Measurements from ENCODE around the gene C20orf202.

C20orf202 gene

DNA sequence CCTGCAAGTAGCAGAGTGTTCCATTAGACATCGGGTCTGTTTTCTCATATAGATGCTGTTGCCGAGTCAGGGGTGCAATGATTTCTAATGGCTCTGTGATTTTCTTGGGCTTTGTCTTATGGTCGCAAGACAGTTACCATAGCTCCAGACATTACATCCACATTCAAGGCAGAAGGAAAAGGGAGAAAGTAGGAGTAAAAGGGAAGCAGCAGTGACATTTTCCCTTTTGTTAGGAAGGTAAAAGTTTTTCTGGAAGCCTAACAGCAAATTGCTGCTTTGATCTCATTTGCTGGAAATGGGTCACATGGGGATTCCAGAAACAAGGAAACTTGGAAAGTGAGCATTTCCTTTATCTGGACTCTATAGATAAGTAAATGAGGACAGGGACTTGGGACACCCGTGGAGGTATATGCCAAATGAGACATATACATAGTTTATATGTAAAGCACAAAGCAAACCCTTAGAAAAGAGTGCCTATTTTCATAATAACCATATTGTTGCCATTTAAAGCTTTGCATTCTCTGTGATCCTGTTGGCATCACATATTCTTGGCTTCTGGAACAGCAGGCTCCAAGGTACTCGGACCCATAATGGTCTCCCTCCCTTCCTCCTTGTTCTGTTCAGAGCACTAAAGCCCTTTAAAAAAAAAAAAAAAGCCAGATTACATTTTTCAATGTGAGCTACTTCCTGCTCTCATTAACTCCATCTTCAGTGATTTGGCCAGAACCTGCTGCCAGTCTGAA is at the start of gene C20orf202:
TSS of gene C20orf202 (plus strand) at position 693 of the 743 bp plus-strand sequence. CDS start 132 bp downstream, outside the sequence.
- no peak for DNase-seq

DNA sequence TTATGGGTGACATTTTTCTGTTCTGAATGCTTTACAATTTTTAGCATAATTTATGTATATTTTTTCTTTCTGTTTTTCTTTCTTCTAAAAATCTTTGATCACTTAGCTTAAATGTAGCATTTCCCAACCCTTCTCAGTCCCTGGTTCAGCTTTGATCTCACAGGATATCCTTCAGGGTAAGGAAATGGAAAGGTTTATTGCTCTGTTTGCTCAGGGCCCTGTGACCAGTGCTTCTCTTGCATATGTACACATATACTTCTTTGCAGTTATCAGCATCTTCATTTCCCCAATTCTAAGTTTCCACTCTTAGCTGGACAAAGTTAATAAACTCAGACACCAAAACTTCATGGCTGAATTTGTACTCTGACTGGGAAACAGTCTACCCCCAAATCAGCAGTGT is 49.0 kb upstream of the C20orf202 start:
- no peak for DNase-seq

DNA sequence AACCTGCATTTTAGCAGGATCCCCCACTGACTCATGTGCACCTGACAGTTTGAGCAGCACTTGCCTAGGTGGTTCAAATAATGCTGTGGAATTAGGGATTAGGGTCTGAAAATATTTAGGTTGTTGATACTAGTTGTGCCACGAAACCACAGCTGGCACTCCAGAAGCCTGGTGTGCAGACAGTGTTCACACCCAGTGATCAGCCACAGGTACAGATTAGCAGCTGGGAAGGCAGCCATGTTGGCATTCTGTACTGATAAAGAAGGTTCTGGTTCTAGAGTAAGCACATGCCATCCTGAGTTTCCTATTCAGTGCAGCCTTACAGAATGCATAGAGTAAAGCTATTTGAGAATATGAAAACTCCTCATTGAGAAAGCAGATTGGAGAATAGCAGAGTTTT is 48.6 kb upstream of the C20orf202 start:
- DNase-seq: no peak

DNA sequence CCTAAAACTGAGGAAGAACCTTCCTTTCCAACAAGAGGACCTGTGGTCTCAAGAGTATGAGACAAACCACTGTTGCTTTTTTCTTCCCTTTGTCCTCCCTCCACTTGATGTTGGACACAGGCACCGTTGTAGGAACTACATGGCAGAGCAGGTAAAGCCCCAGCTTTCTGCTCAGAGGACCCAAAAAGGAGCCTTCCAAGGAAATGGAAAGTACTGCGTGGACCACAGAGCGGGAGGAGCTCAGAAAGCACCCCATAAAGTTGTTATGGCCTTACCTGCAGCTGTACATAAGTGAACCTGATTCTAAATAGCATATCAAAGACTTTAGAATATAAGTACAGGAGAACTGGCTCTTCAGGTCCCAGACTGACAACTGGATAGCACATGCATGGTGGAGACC is 47.9 kb upstream of the C20orf202 start:
- DNase-seq: no peak

DNA sequence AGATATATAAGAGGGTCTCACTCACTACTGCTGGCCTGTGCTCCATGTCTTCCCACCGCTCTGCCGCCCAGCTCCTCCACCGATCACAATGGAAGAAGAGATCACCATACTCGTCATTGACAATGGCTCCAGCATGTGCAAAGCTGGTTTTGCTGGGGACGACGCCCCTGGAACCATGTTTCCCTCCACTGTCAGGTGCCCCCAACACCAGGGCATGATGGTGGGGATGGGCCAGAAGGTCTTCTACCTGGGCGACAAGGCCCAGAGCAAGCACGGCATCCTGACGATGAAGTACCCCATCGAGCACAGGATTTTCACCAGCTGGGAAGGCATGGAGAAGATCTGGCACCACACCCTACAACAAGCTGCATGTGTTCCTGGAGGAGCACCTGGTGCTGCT is 42.8 kb upstream of the C20orf202 start:
- DNase-seq: no peak

DNA sequence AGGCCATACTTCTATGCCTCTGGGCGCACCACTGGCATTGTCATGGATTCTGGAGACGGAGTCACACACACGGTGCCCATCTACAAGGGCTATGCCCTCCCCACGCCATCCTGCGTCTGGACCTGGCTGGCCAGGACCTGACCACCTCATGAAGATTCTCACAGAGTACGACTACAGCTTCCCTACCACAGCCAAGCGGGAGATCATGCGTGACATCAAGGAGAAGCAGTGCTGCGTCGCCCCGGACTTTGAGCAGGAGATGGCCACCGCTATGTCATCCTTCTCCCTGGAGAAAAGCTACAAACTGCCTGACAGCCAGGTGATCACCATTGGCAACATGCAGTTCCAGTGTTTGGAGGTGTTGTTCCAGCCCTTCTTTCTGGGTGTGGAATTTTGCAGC is 42.3 kb upstream of the C20orf202 start:
- no peak for DNase-seq

DNA sequence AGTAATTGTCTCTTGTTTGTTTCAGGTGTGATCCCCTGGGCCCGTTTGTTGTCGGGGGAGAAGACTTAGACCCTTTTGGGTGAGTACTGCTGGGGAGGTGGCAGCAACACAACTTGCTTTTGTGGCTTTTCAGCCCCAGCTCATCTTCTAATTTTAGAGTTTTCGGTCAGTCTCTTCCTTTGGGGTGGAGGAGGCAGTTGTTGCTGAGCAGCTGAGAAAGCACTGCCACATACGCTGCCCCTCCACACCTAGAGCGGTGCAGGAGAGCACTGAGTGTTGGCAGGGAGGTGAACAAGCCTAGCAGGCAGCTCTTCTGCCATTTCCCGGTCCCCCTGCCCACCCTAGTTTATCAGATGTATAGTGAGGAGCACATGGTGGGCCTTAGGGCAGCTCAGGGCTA is 40.1 kb upstream of the C20orf202 start:
- DNase-seq: no peak

DNA sequence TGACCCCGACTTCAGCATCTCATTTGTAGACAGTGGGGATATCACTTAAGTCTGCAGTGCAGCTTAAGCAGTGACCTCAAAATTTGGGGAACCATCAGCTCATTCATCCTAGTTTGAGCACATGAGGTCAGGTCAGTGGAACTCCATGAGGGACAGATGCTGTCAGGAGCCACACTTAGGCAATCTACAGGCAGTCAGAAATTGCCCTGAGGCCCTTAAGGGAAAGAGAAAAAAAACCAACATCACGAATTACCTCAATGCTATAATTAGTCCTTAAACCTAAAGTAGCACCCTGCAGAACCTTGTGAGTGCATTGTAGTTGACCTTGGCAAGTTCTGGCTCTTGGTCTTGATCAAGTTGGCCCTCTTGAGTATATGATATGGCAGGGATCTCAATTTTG is 39.6 kb upstream of the C20orf202 start:
- no peak for DNase-seq

DNA sequence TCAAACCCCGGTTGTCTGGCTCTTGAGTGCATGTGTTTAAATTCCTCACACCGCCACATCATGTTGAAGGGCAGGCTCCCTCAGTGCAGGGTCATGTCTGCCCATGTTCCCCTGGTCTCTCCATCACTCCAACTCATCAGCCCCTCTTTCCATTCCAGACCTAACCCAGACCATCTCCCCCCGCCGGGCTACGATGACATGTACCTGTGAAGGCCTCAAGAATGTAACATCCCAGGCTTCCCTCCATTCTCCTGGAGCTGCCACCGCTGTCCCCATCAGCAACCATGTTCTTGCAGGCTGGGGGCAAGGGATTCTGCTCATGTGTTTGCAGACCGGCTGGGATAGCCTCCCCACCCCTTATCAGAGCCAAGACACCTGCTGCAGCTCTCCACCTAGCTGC is 38.4 kb upstream of the C20orf202 start:
- no peak for DNase-seq

DNA sequence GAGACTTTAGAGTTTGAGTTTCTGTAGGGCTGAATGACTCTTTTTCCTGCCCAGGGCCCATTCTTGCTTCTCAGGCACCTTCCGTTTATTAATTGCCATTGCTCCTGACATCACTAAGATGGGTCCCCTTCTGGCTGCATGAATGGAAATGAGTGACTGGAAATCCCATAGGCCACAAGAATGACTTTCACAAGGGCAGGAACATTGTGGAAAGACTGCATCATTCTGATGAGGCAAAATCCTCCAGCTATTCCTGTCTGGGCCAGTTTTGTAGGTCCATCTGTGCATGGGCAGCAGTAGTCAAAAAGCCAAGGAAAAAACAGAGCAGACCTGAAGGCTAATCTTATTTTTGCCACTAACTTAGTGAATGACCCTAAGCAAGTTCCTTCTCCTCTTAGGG is 37.7 kb upstream of the C20orf202 start:
- DNase-seq: no peak

DNA sequence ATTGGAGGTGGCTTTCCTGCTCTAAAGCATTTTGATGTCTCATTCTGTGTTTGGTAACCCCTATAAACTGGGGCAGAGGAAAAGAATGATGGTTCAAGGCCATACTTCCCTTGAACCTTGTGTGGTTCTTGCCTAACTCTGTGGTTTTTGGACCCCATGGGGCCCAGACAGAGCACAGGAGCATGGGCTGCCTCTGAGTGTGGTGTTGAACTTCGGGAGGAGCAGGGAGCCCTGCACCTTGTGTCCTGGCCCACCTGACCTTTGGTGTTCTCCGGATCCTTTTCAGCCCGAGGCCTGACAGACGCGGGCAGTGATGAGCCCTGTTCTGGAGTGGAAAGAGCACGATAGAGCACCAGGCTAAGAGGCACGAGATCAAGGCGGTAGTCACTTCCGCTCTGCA is 37.3 kb upstream of the C20orf202 start:
- no peak for DNase-seq

DNA sequence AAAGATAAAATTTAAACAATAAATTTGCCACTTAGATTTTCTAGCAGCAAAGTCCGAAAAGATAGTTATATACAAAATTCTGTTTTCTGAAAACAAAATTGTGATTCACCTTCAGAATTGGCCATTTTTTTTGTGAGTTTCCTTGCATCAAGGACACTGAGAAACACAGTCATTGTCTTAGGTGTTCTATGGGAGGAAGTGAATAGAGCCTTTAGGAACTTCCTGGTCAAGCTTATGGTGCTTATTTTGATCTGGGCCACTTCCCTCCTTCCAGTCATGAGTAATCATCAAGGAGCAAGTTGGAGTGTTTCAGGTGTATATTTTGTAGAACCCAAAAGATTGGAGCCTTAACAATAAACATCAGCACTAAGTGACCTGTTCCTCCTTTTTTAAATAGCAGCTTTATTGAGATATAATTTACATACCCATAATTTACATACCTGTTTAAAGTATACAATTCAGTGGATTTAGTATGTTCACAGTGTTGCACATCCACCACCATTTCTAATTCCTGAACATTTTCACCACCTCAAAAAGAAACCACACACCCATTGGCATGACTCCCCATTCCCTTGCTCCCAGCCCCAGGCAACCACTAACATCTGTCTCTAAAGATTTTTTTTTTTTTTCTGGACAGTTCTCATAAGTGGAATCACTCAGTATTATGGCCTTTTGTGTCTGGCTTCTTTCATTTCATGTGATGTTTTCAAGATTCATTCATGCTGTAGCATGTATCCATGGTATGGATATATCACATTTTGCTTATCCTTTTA is 36.1 kb upstream of the C20orf202 start:
- DNase-seq: no peak

DNA sequence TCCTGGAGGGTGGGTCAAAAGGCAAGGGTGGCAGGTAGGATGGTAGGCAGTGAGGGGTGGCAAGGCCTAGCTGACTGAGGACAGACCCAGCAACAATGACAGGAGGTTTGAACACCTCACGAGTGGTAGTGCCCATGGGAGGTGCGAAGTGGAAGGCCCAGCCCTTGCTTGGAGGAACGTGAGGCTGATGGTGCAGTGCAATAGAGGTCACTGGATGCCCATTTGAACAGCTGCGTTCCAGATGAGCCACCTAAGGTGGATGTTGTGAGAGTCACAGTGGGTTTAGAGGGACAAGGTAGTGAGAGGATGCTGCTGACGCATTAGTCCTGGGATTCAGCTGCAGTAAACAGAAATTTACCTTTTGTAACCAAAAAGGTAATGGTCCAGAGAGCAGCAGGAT is 34.0 kb upstream of the C20orf202 start:
- DNase-seq: no peak

DNA sequence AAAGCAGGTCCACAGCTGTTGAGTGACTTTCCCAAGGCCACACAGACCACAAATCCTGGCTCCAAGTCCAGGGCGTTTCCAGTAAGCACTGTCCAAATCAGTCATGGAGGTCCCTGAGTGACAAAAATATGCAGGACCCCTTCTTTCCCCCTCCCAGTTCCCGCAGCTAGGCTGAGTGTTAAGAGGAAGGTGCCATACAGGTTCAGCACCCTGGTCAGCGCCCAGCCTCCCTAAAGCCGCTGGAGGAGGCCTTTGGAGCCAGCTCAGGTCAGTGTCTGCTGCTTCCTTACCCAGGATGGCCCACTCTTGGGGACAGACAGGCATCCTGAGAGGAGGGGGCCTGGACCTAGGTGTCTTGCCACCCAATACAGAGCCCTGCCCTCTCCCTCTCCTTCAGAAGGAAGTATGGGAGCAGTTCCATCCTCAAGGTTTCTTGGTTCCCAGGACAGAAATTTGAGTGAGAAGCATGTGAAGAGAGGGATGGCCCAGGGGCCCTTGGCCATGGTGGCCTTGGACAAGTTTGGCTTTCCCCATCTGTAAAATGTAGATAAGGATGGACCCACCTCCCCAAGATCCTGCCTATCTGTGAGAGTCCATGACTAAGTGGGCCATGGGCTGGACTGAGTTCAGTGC is 31.7 kb upstream of the C20orf202 start:
- no peak for DNase-seq

DNA sequence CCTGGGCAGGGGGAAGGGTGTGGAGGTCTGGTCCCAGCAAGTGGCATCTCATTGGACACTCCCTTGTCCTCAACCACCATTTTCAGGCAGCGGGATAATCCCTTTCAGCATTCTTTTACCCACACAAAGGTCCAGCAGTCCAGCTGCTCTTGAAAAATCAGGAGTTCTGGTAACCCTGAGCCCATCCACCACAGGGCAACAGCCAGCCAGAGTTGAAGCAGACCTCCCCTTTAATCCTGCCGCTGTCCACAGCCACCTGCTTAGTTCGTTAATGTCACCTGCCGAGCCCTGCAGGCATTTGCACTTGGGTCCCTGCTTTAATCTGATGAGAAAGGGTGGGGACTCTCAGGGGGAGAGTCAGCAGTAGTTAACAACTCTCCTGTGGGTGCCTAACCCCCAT is 29.6 kb upstream of the C20orf202 start:
- no peak for DNase-seq

DNA sequence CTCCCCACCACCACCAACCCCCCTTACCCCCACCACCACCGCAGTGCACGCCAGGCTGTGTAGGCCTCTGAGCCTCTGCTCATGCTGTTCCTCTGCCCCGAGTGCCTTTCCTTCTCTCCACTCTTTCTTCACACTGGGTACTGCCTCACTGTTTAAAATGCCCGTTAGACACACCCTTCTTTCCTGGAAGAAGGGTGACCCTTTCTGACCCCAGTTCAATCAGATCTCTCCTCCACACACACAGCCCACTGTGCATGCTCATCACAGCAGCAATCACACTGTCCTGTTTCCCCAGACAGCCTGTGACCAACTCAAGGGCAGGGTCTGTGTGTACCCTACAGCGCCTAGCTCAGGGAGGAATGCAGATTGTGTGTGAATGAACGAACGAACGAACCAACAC is 28.5 kb upstream of the C20orf202 start:
- DNase-seq: no peak

DNA sequence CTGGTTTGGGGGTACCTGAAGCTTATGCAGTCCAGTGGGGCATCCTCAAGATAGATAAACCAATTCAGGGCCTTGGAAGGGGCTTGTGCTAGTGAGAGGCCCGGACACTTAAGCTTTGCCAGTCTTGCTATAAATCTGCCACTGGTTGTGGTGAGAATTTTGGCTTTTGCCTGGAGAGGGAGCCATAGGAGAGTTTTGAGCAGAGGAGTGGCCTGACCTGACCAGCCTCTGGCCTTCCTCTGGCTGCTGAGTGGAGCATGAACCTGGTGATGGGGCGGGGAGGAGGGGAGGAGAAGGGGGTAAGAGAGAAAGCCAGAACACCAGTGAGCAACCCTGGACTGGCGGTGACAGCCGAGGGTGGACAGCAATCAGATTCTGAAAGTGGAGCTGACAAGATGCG is 25.6 kb upstream of the C20orf202 start:
- DNase-seq: no peak

DNA sequence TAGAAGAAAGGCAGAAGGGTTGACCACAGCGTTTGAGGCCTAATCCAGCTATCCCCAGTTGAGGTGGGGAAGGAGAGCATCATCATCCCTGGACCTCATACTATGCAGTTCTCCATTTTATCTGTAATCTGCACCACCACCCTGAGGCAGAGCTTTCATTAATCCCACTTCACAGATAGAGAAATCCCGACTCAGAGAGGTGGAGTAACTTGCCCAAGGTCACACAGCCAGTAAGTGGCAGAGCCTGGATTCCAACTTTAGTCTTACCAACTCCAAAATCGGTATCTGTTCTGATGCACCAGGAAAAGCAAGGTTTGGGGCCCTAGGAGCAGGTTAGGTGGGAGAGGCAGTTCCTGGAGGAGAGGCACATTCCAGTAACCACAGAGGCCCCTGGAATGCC is 25.2 kb upstream of the C20orf202 start:
- DNase-seq: no peak

DNA sequence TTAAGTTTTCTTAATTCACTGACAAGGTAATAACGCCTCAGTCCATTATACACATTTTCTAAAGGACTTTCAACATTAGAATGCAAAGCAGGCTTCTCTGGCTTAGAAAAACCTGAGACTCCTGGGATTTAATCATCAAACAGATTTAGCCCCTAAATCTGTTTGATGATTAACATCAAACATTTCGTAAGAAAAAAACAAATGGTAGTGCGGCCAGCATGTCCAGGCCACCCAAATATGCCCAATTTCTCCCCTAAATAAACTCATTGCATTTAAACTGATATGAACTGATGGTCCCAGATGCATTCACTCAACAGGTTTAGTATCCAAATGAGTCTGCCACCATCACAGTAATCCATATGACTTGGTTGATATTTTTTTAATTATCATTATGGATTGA is 24.6 kb upstream of the C20orf202 start:
- DNase-seq: no peak

DNA sequence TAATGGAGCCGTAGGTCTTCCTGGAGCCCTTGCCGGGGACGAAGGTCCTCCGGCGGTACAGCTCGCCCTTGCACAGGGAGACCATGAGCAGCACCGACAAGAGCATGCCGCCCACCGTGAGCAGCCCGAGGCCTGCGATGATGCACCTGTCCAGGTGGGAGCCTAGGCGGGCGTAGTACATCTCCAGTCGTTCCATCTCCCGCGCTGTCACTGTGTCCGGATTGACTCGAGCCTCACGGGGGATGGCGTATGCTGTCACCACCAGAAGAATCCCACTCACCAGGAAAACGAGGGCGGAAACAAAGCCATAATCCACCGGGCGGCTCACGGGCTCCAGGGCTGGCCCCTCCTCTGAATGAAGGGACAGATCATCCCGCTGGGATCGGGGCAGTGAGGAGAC is 22.3 kb upstream of the C20orf202 start:
- DNase-seq: no peak

DNA sequence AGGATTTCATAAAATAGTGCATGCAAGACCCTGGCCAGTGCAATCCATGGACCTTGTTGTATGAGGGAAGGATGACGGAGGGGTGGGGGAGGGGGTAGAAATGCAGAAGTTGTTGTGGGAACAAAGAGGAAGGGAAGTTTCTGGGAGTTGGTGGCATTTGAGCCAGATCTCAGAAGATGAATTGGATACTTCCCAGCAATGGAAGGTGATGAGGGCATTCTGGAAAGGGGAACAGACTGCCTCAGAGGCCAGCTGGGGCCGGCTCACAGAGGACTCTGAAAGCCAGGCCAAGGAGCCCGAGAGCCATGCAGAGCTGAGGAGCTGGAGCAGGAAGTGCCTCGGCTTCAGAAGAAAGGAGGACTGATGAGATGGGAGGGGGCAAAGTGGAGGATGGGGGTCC is 21.1 kb upstream of the C20orf202 start:
- DNase-seq: no peak

DNA sequence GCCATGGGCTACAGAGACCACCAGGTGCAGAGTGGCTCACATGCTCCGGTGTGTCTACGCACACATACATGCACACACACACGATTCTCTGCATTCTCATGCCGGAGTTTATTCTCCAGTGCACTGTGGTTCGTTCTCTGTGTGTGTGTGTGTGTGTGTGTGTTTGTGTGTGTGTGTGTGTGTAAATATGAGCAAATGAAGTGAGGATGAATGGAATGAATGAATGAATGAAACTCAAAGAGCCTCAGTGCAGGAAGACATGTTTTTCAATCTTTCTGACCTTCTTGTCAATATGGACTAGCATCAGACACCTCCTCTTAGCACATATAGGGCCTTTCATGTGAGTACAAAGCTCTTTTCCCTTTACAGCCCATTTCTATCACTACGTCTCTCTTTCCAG is 20.1 kb upstream of the C20orf202 start:
- DNase-seq: no peak

DNA sequence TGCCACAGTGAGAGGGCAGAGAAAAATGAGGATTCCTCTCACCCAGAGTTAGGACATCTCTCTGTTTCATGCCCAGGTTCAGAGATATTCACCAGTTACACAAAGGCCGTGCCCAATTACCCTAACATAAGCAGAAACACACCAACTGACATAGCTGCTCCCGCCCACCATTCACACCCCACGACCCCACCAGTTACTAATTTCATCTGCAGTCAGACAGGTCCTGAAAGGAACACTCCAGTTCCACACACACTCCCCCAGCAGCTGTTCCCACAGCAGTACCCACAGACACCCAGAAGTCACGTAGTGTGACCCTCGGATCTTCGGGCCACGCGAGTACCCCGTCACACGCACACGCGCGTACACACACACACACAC is 19.0 kb upstream of the C20orf202 start:
- DNase-seq: no peak

DNA sequence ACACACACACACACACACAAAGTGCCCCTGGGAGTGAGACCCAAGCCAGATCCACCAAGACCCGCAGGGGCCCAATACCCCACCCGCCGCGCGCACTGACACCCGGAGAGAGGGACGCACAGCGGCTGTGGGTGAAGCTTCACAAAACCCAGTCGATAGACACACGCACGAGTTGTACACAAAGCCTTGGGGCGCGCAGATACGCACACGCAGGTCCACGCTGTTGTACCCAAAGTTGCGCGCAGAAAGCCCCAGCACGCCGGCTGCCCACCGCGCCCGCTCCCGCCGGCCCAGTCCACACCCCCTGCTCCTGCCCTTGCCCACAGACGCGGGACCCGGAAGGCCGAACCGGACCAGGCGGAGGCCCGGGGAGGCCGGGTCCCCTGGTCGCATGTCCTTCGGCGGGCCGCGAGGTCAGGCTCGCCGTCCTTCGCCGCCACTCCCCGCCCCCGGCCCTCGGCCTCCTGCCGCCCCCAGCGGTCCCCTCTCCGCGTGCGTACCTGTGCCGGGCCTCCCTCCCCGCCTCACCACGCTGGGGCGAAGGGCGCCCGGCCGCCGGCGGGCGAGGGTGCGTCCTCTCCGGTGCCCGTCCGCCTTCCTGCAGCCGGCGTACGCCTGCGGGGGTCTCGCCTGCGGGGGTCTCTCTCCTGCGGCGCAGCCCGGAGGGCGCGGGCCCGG is 18.5 kb upstream of the C20orf202 start, which contains the start of gene TMEM74B:
TSS of gene TMEM74B (minus strand) at position 344 of the 678 bp plus-strand sequence. CDS start 1,180 bp downstream, outside the sequence.
- DNase-seq: no peak

All from DMS79 treated with DMSO at 0.1 percent for 48 hours (cell line).